GM18873 (cell line): ENCODE data around the gene AHDC1.
A peak's percentile ranks its signal among the peaks of the same experiment; 100 is the strongest.

ENCODE experiments used
- ATAC-seq: cut with Tn5 transposase; IDR thresholded peaks from one replicate; pipeline ENCODE4 v1.9.1; 2021; ENCODE audit warnings: mild to moderate bottlenecking, moderate library complexity, moderate number of reproducible peaks; ENCODE audit not compliant: unreplicated experiment, low FRiP score

AHDC1 gene

DNA sequence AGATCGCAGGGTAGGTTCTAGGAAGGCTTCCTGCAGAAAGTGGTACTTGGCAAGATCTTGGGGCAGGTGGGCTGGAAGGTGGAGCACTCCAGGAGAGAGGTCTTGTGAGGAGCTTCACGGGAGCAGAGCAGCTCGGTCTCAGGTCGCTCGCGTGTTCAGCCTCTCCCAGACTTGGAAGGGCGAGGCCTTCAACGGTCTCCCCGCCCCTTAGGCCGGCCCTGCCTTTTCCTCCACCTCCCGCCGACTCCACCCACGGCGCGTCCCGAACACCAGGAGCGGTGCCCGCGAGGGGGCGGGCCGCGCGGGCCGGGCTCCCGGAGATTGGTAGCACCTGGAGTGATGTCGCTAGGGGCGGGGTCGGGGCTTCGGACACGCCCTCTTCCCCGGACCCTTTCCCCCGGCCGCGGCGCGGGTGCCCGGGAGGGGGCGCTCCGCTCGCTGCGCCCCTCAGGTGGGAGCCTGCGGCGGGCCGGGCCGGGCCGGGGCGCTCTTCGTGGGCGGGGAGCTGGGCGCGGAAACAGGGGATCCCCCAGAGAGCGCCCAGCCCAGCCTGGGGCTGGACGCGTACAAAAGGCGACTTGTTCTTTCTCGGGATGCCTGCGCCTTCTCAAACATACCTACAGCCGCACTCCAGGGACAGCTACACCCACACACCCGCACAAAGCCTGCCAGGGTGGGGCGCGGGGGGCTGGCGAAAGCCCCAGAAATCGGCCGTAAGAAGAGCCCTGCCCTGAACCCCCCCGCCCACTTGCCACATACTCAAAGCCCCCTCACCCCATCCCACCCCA, 35.5 kb downstream of the AHDC1 start:
- ATAC-seq: peak; percentile 79

- no peak for ATAC-seq
These were observed 36.0 kb downstream of the AHDC1 start for GRCh38 chr1:27567971-27568299.

- no peak for ATAC-seq
These were observed 36.8 kb downstream of the AHDC1 start for GRCh38 chr1:27567146-27567526.

GRCh38 chr1:27566462-27567145, 37.3 kb downstream of the AHDC1 start:
- ATAC-seq: no peak

- ATAC-seq: no peak
These were observed 39.0 kb downstream of the AHDC1 start for GRCh38 chr1:27564710-27565649.

DNA sequence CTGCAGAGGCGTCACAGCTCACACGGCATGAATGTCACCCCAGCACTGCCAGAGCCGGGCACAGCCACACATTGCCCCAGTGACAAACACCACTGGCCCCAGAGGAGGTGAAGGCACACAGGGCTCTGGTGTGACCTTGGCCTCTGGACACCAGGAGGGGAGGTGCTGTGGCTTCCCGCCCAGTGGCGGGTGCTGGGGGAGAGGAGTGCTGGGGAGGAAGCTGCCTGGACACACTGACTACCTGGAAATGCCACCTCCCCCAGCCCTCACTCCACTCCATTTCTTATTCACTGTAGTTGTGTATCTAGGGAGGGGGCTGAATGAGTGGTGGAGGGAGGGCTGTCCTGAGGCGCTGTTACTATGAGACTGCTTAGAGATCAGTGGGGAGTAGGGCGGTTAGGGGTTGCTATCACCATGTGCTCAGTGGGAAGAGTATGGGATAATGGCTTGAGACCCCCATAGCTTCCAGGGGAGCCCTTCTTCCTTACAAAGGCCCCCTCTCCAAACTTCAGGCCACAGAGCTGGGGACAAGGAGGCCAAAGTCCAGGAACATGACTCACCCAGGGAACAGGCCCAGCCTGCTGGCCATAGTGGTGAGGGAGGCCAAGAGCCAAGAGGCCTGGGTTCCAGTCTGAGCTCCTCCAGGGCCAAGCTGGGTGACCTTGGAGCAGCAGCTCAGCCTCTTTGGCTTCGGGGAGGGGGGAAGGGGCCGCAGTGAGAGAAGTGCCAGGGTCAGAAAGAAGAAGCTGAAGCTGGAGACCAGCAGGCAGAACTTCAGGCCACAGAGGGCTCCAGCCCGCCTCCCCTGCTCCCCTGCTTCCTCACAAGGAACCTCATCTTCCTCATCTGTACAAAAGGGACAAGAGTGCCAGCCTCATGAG, 40.1 kb downstream of the AHDC1 start:
- no peak for ATAC-seq

DNA sequence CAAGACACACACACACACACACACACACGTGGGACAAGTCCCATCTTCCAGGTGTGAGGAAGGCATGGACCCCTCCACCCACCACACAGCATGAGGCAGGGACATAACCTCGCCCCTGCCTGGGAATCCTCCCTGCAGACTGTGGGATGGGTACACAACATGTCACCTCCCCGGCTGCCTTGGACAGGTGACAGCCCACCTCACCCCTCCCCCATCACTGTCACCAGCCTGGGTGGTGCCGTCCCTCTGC, 40.7 kb downstream of the AHDC1 start:
- ATAC-seq: no peak

DNA sequence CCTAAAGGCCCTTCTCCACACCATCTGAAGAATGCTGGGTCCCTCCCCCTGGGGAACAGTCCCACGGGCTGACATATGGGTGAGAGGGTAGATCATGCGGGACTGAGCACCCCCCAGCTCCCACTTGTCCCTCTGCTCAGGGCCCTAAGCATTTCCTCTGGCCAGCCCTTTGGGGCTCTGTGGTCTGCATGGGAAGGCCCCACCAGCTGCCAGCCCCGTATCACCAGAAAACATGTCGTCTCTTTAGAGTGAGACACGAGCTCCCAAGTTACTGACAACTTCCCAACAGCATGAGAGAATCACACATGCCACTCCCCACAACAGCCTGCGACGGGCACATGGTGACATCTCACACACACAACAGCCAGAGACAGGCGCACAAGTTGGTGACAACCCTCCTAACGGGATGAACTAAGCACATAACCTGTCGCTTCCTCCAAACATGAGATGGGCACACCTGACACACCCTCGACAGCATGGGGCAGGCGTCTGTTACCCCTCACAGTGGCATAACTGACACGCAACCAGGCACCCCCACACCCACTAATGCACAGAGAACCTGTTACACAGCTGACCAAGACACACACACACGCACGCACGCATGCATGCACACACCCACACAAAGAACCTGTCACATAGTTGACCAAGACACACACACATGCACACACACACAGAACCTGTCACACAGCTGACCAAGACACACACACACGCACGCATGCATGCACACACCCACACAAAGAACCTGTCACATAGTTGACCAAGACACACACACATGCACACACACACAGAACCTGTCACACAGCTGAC, 41.2 kb downstream of the AHDC1 start:
- ATAC-seq: no peak

- ATAC-seq: no peak
These were observed 41.9 kb downstream of the AHDC1 start for GRCh38 chr1:27562021-27562420.

GRCh38 chr1:27561124-27561899, 42.6 kb downstream of the AHDC1 start:
- ATAC-seq: no peak

DNA sequence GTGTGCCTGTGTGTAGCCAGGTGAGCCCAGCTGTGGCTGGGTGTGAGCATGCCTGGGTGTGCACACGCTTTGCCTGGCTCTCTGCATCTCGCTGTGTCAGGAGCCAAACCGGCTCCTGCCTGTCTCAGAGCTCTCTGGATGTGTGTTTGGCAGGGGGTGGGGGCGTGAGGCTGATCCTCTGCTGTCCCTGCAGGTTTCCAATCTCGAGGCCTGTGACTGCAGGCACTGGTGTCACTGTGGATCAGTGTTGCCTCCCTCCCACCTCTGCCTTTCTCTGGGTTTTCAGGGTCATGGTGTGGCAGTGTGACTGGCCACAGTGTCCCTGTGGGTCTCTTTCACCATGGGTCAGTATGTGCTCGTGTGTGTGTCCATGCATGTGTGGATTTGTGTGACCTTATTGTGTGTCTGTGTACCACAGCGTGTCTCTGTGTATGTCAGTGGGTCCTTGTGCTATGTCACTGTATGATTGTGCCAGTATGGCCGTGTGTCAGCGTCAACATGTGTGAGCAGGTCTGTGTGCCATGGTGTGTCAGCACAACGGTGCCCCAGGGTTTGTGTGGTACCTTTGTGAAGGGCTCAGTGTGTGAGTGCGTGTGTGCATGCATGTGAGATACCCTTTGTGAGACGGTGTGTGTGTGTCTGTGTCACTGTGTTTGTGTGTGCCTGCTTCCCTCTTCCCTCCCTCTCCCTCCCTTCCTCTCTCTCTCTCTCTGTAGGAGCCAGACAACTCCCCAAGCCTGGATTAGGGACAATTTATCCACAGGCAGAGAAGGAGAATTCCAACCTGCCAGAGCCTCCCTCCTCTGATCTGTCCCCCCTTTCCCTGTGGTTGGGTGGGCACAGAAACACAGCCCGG, 43.4 kb downstream of the AHDC1 start:
- no peak for ATAC-seq

GRCh38 chr1:27559466-27560030, 44.4 kb downstream of the AHDC1 start:
- no peak for ATAC-seq

GRCh38 chr1:27557596-27558340, 46.2 kb downstream of the AHDC1 start:
- no peak for ATAC-seq

DNA sequence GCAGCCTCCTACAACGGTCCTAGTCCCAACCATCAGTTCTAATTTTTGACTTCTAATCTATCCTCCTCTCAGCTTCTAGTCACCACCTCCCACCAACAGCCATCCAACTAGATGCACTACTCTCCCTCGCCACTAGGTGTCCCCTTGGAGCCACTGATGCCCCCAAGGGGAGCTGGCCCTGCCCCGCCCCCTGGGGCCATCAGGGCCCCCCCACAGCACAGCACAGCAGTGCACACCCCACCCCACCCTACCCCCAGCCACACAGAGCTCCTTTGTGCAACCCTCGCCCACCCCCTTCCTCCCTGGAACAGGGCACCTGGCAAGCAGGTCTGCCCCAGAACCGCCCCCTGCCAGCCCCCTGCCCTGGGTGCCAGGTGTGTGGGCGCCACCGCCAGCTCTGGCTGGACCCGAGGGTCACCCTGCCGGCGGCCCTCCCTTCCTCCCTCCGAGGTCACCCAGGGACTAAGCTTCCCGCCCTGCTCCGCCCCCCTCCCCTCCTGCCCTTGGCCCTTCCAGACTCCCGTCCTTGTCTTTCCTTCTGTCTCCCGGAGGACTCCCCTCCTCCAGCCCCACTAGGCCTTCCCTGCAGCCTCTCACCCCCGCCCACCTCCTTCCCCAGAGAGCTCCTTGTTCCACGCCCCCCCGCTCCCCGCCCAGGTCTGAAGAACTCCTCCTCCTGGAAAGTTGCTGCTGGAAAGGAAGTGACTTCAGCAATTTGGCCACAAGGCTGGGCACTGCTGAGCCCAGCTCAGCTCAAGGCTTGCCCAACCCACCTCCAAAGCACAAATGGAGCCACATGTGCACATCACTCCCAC, 47.0 kb downstream of the AHDC1 start:
- ATAC-seq: no peak

DNA sequence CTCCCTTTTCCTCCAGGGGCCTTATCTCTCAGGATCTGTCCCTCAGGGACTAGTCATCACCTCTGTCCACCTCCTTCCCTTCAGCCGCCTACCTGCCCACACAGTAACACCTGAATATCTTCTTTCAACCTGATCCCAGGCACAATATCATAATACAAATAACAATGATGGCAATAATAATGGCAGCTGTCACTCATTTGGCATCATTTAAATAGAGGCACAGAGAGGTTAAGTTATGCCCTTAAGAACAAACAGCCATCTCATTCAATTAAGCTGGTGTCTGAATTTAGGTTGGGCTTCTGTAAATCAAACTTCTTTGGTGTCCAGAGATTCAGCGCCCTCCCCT, 47.5 kb downstream of the AHDC1 start:
- no peak for ATAC-seq

GRCh38 chr1:27555700-27556424, 48.1 kb downstream of the AHDC1 start:
- no peak for ATAC-seq
